ENCODE measurements around the gene ACTR6. TPM values are rescaled to one million over a fixed set of nuclear protein-coding genes. Genes with fewer than 3 reads are reported as not detected.

Gene ACTR6
- total and polyA plus RNA-seq, 4 donors, result 12.0 to 25.2 (median 17.5) TPM

DNA sequence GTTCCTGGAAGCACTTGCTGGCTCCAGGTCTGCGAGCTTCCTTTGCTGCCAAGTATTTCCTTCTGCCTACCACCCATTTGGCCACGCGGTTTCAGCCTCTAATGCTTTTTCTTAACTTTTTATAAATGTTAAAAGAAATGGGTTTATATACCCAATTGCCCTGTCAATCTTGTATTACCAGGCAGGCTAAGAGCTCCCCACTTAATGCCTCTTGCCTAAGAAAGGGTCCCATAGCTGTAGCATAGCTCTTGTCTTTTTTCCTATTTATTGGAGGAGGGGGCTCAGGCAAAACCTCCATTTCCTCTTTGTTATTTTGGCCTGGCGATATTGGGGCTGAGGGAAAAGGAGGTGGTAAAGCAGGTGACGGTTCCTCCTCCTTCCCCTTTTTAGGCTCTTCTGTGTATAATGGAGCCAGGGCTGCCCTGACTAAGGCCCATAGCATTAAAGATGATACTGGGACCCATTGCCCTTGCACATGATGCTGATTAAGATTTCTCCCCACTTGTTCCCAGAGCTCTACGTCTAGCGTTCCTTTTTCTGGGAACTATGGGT, 36.4 kb upstream of the ACTR6 start:
- Histone ChIP-seq H3K36me3 (ENCODE audit: control insufficient read depth in 4 of 4, insufficient read depth in 4 of 4, low read length in 4 of 4) (no peaks in the 10 kb centered on the region), H3K4me1 (ENCODE audit: control insufficient read depth in 5 of 5, insufficient read depth in 5 of 5, low read length in 5 of 5) (peaks cover 0 to 9% (median 0%) of the 10 kb centered on the region in 5 donors), H3K9ac (ENCODE audit: insufficient read depth in 1 of 2, low read length in 2 of 2) (no peak overlapping the region), H3K4me3 (no peak overlapping the region), H3K9me3 (ENCODE audit: control insufficient read depth in 4 of 4, insufficient read depth in 3 of 4, low read length in 3 of 4) (no peaks in the 10 kb centered on the region), H3K27ac (ENCODE audit: low read depth in 1 of 2, low read length in 1 of 2) (no peak overlapping the region), H3K27me3 (ENCODE audit: control insufficient read depth in 3 of 3, insufficient read depth in 3 of 3, low read length in 2 of 3) (no peaks in the 10 kb centered on the region)
- DNase-seq (no peak), ATAC-seq (ENCODE audit: insufficient read depth, low FRiP score) (no peak)
- TF ChIP-seq, protein P1, sequence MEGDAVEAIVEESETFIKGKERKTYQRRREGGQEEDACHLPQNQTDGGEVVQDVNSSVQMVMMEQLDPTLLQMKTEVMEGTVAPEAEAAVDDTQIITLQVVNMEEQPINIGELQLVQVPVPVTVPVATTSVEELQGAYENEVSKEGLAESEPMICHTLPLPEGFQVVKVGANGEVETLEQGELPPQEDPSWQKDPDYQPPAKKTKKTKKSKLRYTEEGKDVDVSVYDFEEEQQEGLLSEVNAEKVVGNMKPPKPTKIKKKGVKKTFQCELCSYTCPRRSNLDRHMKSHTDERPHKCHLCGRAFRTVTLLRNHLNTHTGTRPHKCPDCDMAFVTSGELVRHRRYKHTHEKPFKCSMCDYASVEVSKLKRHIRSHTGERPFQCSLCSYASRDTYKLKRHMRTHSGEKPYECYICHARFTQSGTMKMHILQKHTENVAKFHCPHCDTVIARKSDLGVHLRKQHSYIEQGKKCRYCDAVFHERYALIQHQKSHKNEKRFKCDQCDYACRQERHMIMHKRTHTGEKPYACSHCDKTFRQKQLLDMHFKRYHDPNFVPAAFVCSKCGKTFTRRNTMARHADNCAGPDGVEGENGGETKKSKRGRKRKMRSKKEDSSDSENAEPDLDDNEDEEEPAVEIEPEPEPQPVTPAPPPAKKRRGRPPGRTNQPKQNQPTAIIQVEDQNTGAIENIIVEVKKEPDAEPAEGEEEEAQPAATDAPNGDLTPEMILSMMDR (IDR thresholded peaks at IDR 0.05; ENCODE audit: control extremely low read depth, extremely low read depth), result no peak
- 38 to 52% methylated on average over 7 of the region's 7 CpGs for WGBS, 2 donors

DNA sequence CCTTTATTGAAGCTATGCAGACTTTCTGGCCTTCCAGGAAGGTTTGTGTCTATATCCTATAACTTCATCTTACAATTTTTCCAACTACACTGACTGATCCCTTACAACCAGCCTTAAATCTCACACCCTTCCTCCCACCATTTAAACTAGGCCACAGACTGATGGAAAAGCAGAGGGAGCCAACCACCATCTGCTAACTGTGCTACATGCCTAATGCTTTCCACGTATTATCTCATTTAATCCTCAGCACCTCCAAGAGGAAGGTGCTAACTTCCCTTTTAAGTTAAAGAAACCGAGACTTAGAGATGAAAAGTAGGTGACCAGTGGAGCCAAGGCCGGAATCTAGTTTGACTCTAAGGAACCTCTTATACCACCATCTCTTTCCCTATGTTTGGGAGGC, 35.3 kb upstream of the ACTR6 start:
- no peak for ATAC-seq (ENCODE audit: insufficient read depth, low FRiP score)

DNA sequence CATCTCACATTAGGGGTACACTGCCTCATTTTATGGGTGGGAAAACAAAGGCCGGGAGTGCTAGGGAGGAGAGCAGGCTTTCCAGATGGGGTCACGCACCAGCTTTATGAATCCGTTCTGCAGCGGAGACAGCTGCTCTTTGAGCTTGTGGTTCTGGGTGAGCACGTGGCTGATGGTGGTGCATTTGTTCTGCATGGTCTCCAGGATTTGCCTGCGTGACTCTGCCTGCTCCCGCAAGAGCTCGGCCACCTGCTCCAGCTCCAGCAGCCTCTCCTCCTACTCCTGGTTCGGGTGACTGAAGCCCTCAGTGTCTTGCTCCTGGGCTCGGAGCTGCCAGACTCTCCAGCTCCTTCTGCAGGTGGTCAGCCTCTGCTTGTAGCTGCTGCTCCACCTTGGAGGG, 34.4 kb upstream of the ACTR6 start:
- TF ChIP-seq, protein P1 (IDR thresholded peaks at IDR 0.05; ENCODE audit: control extremely low read depth, extremely low read depth), result no peak
- ATAC-seq (ENCODE audit: insufficient read depth, low FRiP score) (no peak), DNase-seq (no peak)
- H3K4me3 ChIP-seq, result no peak overlapping the region
- H3K27me3 ChIP-seq (ENCODE audit: control insufficient read depth in 3 of 3, insufficient read depth in 3 of 3, low read length in 2 of 3), result no peaks in the 10 kb centered on the region
- H3K9ac ChIP-seq (ENCODE audit: insufficient read depth in 1 of 2, low read length in 2 of 2), result no peak overlapping the region
- WGBS, 2 donors, result 95 to 97% methylated on average over 10 of the region's 10 CpGs
- H3K27ac ChIP-seq (ENCODE audit: low read depth in 1 of 2, low read length in 1 of 2), result no peak overlapping the region
- no peaks in the 10 kb centered on the region for H3K36me3 ChIP-seq (ENCODE audit: control insufficient read depth in 4 of 4, insufficient read depth in 4 of 4, low read length in 4 of 4)
- peaks cover 0 to 9% (median 0%) of the 10 kb centered on the region in 5 donors for H3K4me1 ChIP-seq (ENCODE audit: control insufficient read depth in 5 of 5, insufficient read depth in 5 of 5, low read length in 5 of 5)
- H3K9me3 ChIP-seq (ENCODE audit: control insufficient read depth in 4 of 4, insufficient read depth in 3 of 4, low read length in 3 of 4), result no peaks in the 10 kb centered on the region

More for the DNA sequence above, 35.3 kb upstream of the ACTR6 start:
- no peak overlapping the region for H3K9ac ChIP-seq (ENCODE audit: insufficient read depth in 1 of 2, low read length in 2 of 2)
- no peak overlapping the region for H3K27ac ChIP-seq (ENCODE audit: low read depth in 1 of 2, low read length in 1 of 2)
- peaks cover 0 to 9% (median 0%) of the 10 kb centered on the region in 5 donors for H3K4me1 ChIP-seq (ENCODE audit: control insufficient read depth in 5 of 5, insufficient read depth in 5 of 5, low read length in 5 of 5)
- H3K9me3 ChIP-seq (ENCODE audit: control insufficient read depth in 4 of 4, insufficient read depth in 3 of 4, low read length in 3 of 4), result no peaks in the 10 kb centered on the region
- DNase-seq, result no peak
- no peaks in the 10 kb centered on the region for H3K27me3 ChIP-seq (ENCODE audit: control insufficient read depth in 3 of 3, insufficient read depth in 3 of 3, low read length in 2 of 3)
- no peaks in the 10 kb centered on the region for H3K36me3 ChIP-seq (ENCODE audit: control insufficient read depth in 4 of 4, insufficient read depth in 4 of 4, low read length in 4 of 4)
- TF ChIP-seq, protein P1 (IDR thresholded peaks at IDR 0.05; ENCODE audit: control extremely low read depth, extremely low read depth), result no peak
- H3K4me3 ChIP-seq, result no peak overlapping the region
- 92 to 95% methylated on average over 3 of the region's 3 CpGs for WGBS, 2 donors

DNA sequence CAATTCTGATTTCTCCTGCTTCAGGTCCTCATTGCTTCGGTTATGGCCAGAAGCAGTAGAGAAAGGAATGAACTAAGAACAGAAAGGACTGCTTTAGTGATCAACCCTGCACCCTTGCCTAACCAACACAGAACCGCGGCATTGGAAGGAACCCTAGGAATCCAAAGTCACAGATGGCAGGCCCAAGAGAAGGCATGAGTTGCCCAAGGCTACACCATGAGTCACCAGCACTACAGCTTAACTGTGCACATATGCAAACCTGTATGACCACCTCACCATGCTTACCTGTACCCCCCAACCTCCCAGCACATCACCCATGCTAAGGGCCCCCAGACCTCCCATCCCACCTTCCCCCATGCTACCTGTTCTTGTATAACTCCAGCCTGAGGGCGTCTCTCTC, 32.1 kb upstream of the ACTR6 start:
- peaks cover 0 to 7% (median 0%) of the 10 kb centered on the region in 5 donors for H3K4me1 ChIP-seq (ENCODE audit: control insufficient read depth in 5 of 5, insufficient read depth in 5 of 5, low read length in 5 of 5)
- H3K27me3 ChIP-seq (ENCODE audit: control insufficient read depth in 3 of 3, insufficient read depth in 3 of 3, low read length in 2 of 3), result no peaks in the 10 kb centered on the region
- TF ChIP-seq, protein P1 (IDR thresholded peaks at IDR 0.05; ENCODE audit: control extremely low read depth, extremely low read depth), result no peak
- H3K4me3 ChIP-seq, result no peak overlapping the region
- peaks cover 0 to 4% (median 0%) of the 10 kb centered on the region in 4 donors for H3K36me3 ChIP-seq (ENCODE audit: control insufficient read depth in 4 of 4, insufficient read depth in 4 of 4, low read length in 4 of 4)
- H3K9me3 ChIP-seq (ENCODE audit: control insufficient read depth in 4 of 4, insufficient read depth in 3 of 4, low read length in 3 of 4), result no peaks in the 10 kb centered on the region
- H3K9ac ChIP-seq (ENCODE audit: insufficient read depth in 1 of 2, low read length in 2 of 2), result no peak overlapping the region
- DNase-seq (no peak), ATAC-seq (ENCODE audit: insufficient read depth, low FRiP score) (no peak)
- H3K27ac ChIP-seq (ENCODE audit: low read depth in 1 of 2, low read length in 1 of 2), result no peak overlapping the region
- 95 to 96% methylated on average over 4 of the region's 4 CpGs for WGBS, 2 donors

Data from lung (tissue), 12 donors.